ENCODE data around the gene BSCL2. TPM values are rescaled to one million over a fixed set of nuclear protein-coding genes. Genes with fewer than 3 reads are reported as not detected.

The BSCL2 gene
- total RNA-seq, 4 donors from 2014 or later = 61.7 to 155 (median 75.7) TPM

- in situ Hi-C loops (cut with MboI; ENCODE audit: low pct_ligation_motif_present in 1 of 4, low pct_unique_long_range_greater_than_20kb in 1 of 4, low sequenced_read_pairs in 3 of 4) (no loop called here), intact Hi-C loops (cut with DNase I; ENCODE audit: low total_unique reads) (no loop called here)
- Histone ChIP-seq H3K4me1 (peaks cover 21 to 54% (median 41%) of the 10 kb centered on the region in 4 donors), H3K36me3 (peaks cover 0 to 10% (median 1%) of the 10 kb centered on the region in 4 donors), H3K9me3 (no peaks in the 10 kb centered on the region), H3K27ac (peak within 1 kb of the TSS; percentile 92 to 93 (median 93)), H3K4me3 (peak within 1 kb of the TSS; percentile 51 to 79 (median 62)), H3K27me3 (no peaks in the 10 kb centered on the region)
- peak; percentile 83 for DNase-seq
- 1% methylated on average over 53 of the region's 59 CpGs; no CpG with 5 or more reads in 1 of the 2 donors for WGBS, 2 donors (ENCODE audit: low coverage in 1 of 2)
- no peak for TF ChIP-seq EP300 (IDR thresholded peaks at IDR 0.05; ENCODE audit: low read depth)
- peak; percentile 82 for TF ChIP-seq POLR2A (IDR thresholded peaks at IDR 0.05)
- no peak for TF ChIP-seq CTCF (IDR thresholded peaks at IDR 0.05)
- TF ChIP-seq POLR2AphosphoS5 (IDR thresholded peaks at IDR 0.05) = peak; percentile 76 to 83 (median 77)
Observed at GRCh38 chr11:62671608-62672389, 35.4 kb downstream of the BSCL2 start, which contains the start of the genes LBHD1 and UQCC3. Gene LBHD1, minus strand, starts transcription at chr11:62672267. Its CDS starts 2,236 bp downstream, at chr11:62670031. Gene UQCC3, plus strand, starts transcription at chr11:62671673. Its CDS starts 73 bp downstream, at chr11:62671746.

GRCh38 chr11:62671236-62671607, 36.0 kb downstream of the BSCL2 start:
- H3K4me3 ChIP-seq = peak overlapping the region; percentile 51 to 79 (median 62)
- DNase-seq = no peak
- H3K9me3 ChIP-seq = no peaks in the 10 kb centered on the region
- 0% methylated on average over 9 to 17 of the region's 17 CpGs for WGBS, 2 donors (ENCODE audit: low coverage in 1 of 2)
- H3K4me1 ChIP-seq = peaks cover 26 to 60% (median 47%) of the 10 kb centered on the region in 4 donors
- H3K27ac ChIP-seq = peak overlapping the region; percentile 92 to 93 (median 93)
- in situ Hi-C loops (cut with MboI; ENCODE audit: low pct_ligation_motif_present in 1 of 4, low pct_unique_long_range_greater_than_20kb in 1 of 4, low sequenced_read_pairs in 3 of 4) (no loop called here), intact Hi-C loops (cut with DNase I; ENCODE audit: low total_unique reads) (no loop called here)
- peaks cover 0 to 10% (median 0%) of the 10 kb centered on the region in 4 donors for H3K36me3 ChIP-seq
- TF ChIP-seq CTCF (IDR thresholded peaks at IDR 0.05) (no peak), POLR2A (IDR thresholded peaks at IDR 0.05) (no peak), POLR2AphosphoS5 (IDR thresholded peaks at IDR 0.05) (no peak), EP300 (IDR thresholded peaks at IDR 0.05; ENCODE audit: low read depth) (no peak)
- H3K27me3 ChIP-seq = no peaks in the 10 kb centered on the region

DNA sequence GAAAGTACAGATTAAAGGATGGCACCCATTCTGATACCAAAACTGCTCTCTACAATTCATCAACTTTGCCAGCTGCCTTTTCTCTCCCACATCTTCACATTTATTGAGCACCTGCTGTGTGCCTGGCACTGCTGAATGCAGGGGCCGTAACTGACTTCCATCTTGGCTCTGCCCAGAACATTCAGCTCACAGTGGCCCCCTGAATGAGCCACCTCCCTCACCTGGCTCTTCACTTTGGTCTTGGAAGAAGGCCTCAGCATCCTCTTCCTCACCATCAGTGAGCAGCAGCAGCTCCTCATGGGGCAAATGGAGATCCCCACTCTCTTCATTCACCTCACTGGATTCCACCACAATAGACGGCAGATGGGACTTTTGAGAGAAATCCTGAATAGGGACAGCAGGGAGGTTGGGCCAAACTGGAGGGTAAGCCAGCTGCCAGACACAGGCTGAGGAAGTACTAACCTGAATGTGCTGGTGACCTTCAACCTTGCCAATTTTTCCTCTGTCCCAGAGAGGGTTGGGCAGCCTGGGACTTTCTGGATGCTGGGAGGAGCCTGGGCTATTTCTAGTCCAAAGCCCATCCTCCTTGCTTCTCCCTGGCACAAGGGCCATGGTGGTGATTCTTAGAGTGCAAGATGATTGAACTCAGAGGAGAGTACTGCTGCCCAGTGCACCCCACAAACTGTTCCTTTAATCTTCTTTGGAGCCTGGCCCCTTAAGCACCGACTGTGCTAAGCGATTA, 37.6 kb downstream of the BSCL2 start:
- intact Hi-C loops (cut with DNase I; ENCODE audit: low total_unique reads) = no loop called here
- Histone ChIP-seq H3K36me3 (no peaks in the 10 kb centered on the region), H3K9me3 (no peaks in the 10 kb centered on the region), H3K4me3 (no peak overlapping the region), H3K27ac (peak overlapping the region; percentile 92 to 93 (median 93)), H3K27me3 (no peaks in the 10 kb centered on the region), H3K4me1 (peaks cover 30 to 64% (median 51%) of the 10 kb centered on the region in 4 donors)
- DNase-seq = peak; percentile 57
- WGBS, 2 donors (ENCODE audit: low coverage in 1 of 2) = 67 to 78% methylated on average over 2 to 4 of the region's 4 CpGs
- TF ChIP-seq POLR2A (IDR thresholded peaks at IDR 0.05) (no peak), POLR2AphosphoS5 (IDR thresholded peaks at IDR 0.05) (no peak), EP300 (IDR thresholded peaks at IDR 0.05; ENCODE audit: low read depth) (no peak), CTCF (IDR thresholded peaks at IDR 0.05) (no peak)
- in situ Hi-C loops (cut with MboI; ENCODE audit: low pct_ligation_motif_present in 1 of 4, low pct_unique_long_range_greater_than_20kb in 1 of 4, low sequenced_read_pairs in 3 of 4) = no loop called here

DNA sequence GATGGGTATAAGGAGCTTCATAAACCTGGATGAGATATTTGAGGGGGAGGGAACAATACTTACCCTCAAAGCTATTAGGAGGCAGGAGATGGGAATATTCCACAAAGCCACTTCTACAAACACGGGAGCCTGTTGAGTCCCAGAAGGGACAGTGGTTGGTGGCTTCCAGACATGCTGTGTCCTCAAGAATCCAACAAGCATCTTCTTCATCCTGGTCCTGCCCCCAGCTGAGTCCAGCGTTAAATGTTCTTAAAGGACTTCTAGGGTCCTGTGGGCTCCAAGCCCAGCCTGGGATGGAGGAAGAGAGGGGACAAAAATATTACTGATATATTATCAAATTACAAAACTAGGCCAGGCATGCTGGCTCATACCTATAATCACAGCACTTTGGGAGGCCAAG, 39.8 kb downstream of the BSCL2 start:
- DNase-seq = no peak
- 50 to 66% methylated on average over 1 to 2 of the region's 2 CpGs for WGBS, 2 donors (ENCODE audit: low coverage in 1 of 2)
- Histone ChIP-seq H3K36me3 (peaks cover 0 to 6% (median 0%) of the 10 kb centered on the region in 4 donors), H3K4me1 (peaks cover 21 to 61% (median 48%) of the 10 kb centered on the region in 4 donors), H3K9me3 (no peaks in the 10 kb centered on the region), H3K4me3 (no peak overlapping the region), H3K27me3 (no peaks in the 10 kb centered on the region), H3K27ac (peak overlapping the region in 2 of 4 donors; percentile 5 to 9)
- intact Hi-C loops (cut with DNase I; ENCODE audit: low total_unique reads) = no loop called here
- in situ Hi-C loops (cut with MboI; ENCODE audit: low pct_ligation_motif_present in 1 of 4, low pct_unique_long_range_greater_than_20kb in 1 of 4, low sequenced_read_pairs in 3 of 4) = no loop called here
- TF ChIP-seq CTCF (IDR thresholded peaks at IDR 0.05) (no peak), POLR2AphosphoS5 (IDR thresholded peaks at IDR 0.05) (no peak), POLR2A (IDR thresholded peaks at IDR 0.05) (no peak)

Measured in transverse colon (tissue), 4 donors.